K562 (cell line): ENCODE measurements around the gene FBXO33. TPM values are rescaled to one million over a fixed set of nuclear protein-coding genes. Genes with fewer than 3 reads are reported as not detected.

Experiments used
- ATAC-seq: fragments of 200-7000 bp; cut with Tn5 transposase; 3 replicates; pipeline ENCODE4 v1.9.1; 2020; ENCODE audit warnings: moderate library complexity
- BruUV-seq: library from RNA; stranded (reverse); fragments of 400-500 nt; replicated peaks from 2 replicates; lab custom pipeline; 2021; lab: Mats Ljungman, UMichigan
- CTCF ChIA-PET: fragments of 300-600 bp; formaldehyde crosslinking; extraction: SDS; loops from one replicate; lab custom pipeline; 2021; ENCODE audit warnings: low intra/inter-chr PET ratio; lab: Yijun Ruan, JAX
- POLR2A ChIA-PET: fragments of 300-600, 350-650 bp; sonication (Branson Sonifier 250); formaldehyde crosslinking; extraction: SDS; loops from one replicate; lab custom pipeline; 2021; ENCODE audit warnings: antibody characterized with exemption, inconsistent platforms; lab: Yijun Ruan, JAX
- DNase-seq, 4 experiments: peaks; one replicate each; pipeline versions ENCODE4 v3.0.0 to v3.0.0-alpha.2; 2011 to 2018; ENCODE audit warnings: low spot score in 3 of 4, mixed read lengths in 3 of 4; ENCODE audit errors: extremely low read depth in 1 of 4
- FAIRE-seq: peaks from 2 replicates; lab custom pipeline; 2011; peaks lifted over from hg19 to GRCh38; lab: Jason Lieb, UNC
- H2AFZ ChIP-seq: 2 replicates; pipeline ENCODE4 v1.6.0; 2011; ENCODE audit warnings: low read depth, low read length, control low read depth, inconsistent platforms
- H3K27ac ChIP-seq: fragments of 200-600 bp; 3 replicates; pipeline ENCODE4 v1.8.0; 2011; ENCODE audit warnings: low read depth, mild to moderate bottlenecking, control low read depth, inconsistent platforms, low read length, moderate library complexity, mixed read lengths; ENCODE audit errors: extremely low read depth
- H3K27me3 ChIP-seq, 2 experiments: fragments of 300-600 bp in 1 of 2; 2 replicates in 1 of 2; 3 replicates in 1 of 2; pipeline versions ENCODE4 v1.6.0 to v1.8.0; 2011; ENCODE audit warnings: inconsistent platforms in 2 of 2, low read length in 2 of 2, mild to moderate bottlenecking in 1 of 2, mixed read lengths in 1 of 2, moderate library complexity in 1 of 2; ENCODE audit not compliant: control insufficient read depth in 2 of 2, insufficient read depth in 2 of 2
- H3K36me3 ChIP-seq: fragments of 300-600 bp; 3 replicates; pipeline ENCODE4 v1.8.0; 2011; ENCODE audit warnings: mild to moderate bottlenecking, low read length, inconsistent platforms; ENCODE audit not compliant: control insufficient read depth, insufficient read depth
- H3K4me1 ChIP-seq, 2 experiments: fragments of 200-600 bp in 1 of 2; replicated peaks in 1 of 2; 2 replicates in 1 of 2; 3 replicates in 1 of 2; pipeline versions ENCODE4 v1.5.1 to v1.8.0; 2011; ENCODE audit warnings: inconsistent platforms in 2 of 2, low read length in 2 of 2, mild to moderate bottlenecking in 1 of 2, mixed read lengths in 1 of 2, moderate library complexity in 1 of 2; ENCODE audit not compliant: control insufficient read depth in 2 of 2, insufficient read depth in 2 of 2
- H3K4me2 ChIP-seq: 2 replicates; pipeline ENCODE4 v1.6.1; 2011; ENCODE audit warnings: low read length, control low read depth, inconsistent platforms, mixed read lengths; ENCODE audit not compliant: insufficient read depth
- H3K4me3 ChIP-seq: fragments of 200-600 bp; sonication (generic), shearing (Covaris generic); 2 replicates; pipeline ENCODE4 v1.5.1; 2016; ENCODE audit warnings: control low read depth, inconsistent platforms
- H3K79me2 ChIP-seq: fragments of 200-600 bp; 3 replicates; pipeline ENCODE4 v1.8.0; 2011; ENCODE audit warnings: low read length, inconsistent platforms; ENCODE audit not compliant: control insufficient read depth, insufficient read depth
- H3K9ac ChIP-seq, 2 experiments: 2 replicates each; pipeline versions ENCODE4 v1.6.0 to v1.6.1; 2011; ENCODE audit warnings: low read depth in 2 of 2, low read length in 2 of 2, control low read depth in 1 of 2, inconsistent platforms in 1 of 2, mild to moderate bottlenecking in 1 of 2, mixed read lengths in 1 of 2; ENCODE audit not compliant: insufficient read depth in 1 of 2
- H3K9me1 ChIP-seq: one replicate; pipeline ENCODE4 v1.6.0; 2011; ENCODE audit warnings: inconsistent platforms, mild to moderate bottlenecking, low read length, moderate library complexity; ENCODE audit not compliant: control insufficient read depth, insufficient read depth
- H3K9me3 ChIP-seq: replicated peaks from 2 replicates; pipeline ENCODE4 v1.5.1; 2011; ENCODE audit warnings: low read depth, low read length, inconsistent platforms; ENCODE audit not compliant: control insufficient read depth, insufficient read depth
- H4K20me1 ChIP-seq: replicated peaks from 2 replicates; pipeline ENCODE4 v1.6.1; 2011; ENCODE audit warnings: low read length, inconsistent platforms, mixed read lengths; ENCODE audit not compliant: control insufficient read depth, insufficient read depth
- LCOR ChIP-seq: sonication (generic); formaldehyde crosslinking; IDR thresholded peaks from 2 replicates; pipeline ENCODE4 v1.8.0; 2022; ENCODE audit warnings: mild to moderate bottlenecking, missing genetic modification reagents
- POLR3A ChIP-seq: IDR thresholded peaks from 2 replicates; pipeline ENCODE4 v1.6.1; 2011; ENCODE audit warnings: borderline replicate concordance, mild to moderate bottlenecking, moderate library complexity; ENCODE audit not compliant: insufficient read length, insufficient read depth; ENCODE audit errors: extremely low read depth
- RFX7 ChIP-seq: fragments of 250-450 bp; sonication (Bioruptor Pico); IDR thresholded peaks from 2 replicates; pipeline ENCODE4 v1.5.1; 2021; ENCODE audit warnings: mild to moderate bottlenecking
- SRF ChIP-seq, 2 experiments: fragments of 250-450, 450-650 bp in 1 of 2; sonication (Bioruptor Pico) in 1 of 2; sonication (generic) in 1 of 2; formaldehyde crosslinking; IDR thresholded peaks; 2 replicates each; pipeline versions ENCODE4 v1.5.0 to v1.5.1; 2020 to 2022; ENCODE audit warnings: mild to moderate bottlenecking in 1 of 2, missing genetic modification reagents in 1 of 2
- ZNF274 ChIP-seq: IDR thresholded peaks from 2 replicates; pipeline ENCODE4 v1.6.1; 2011; ENCODE audit warnings: low read depth, mild to moderate bottlenecking, low read length, moderate library complexity, borderline replicate concordance
- ZNF431 ChIP-seq: sonication (generic); formaldehyde crosslinking; IDR thresholded peaks from 2 replicates; pipeline ENCODE4 v1.8.0; 2022; ENCODE audit warnings: mild to moderate bottlenecking, missing genetic modification reagents
- WGBS: fragments of 100-300 bp; shearing (Covaris generic); methylation state at CpG from one replicate; pipeline ENCODE4 v1.1.6; 2016; ENCODE audit warnings: low coverage, mixed read lengths; ENCODE audit not compliant: insufficient coverage; ENCODE audit errors: missing lambda C conversion rate; 5-methylcytosine and 5-hydroxymethylcytosine counted together
- in situ Hi-C: fragments of 300-500 bp; cut with MboI; formaldehyde crosslinking; loops from 4 replicates; pipeline ENCODE4 v1.15.0; 2018; ENCODE audit warnings: inconsistent platforms, mixed read lengths
- intact Hi-C: fragments of 100-400 bp; cut with micrococcal nuclease; formaldehyde crosslinking; loops from 2 replicates; pipeline ENCODE4 v1.14.2; 2022
- polyA plus RNA-seq, 8 experiments: library from polyadenylated mRNA; depleted of rRNA in 4 of 8; stranded (reverse) in 5 of 8; unstranded in 3 of 8; fragments of >200 nt; fragmentation: Nextera tagmentation in 2 of 8; fragmentation: Illumina TruSeq in 1 of 8; extraction: Ambion mirVana in 2 of 8; extraction: Trizol in 1 of 8; gene quantifications; 2 replicates each; pipeline versions ENCODE4 v1.2.1 to v1.2.3, GENCODE V29; 2011 to 2014; ENCODE audit warnings: inconsistent platforms in 1 of 8, missing spikeins in 1 of 8
- total RNA-seq, 7 experiments: library from RNA; depleted of rRNA in 6 of 7; stranded (reverse); fragments of >200 nt in 6 of 7; fragmentation: Illumina TruSeq in 2 of 7; extraction: Trizol in 2 of 7; gene quantifications; 2 replicates each; pipeline versions ENCODE4 v1.2.1 to v1.2.3, GENCODE V29; 2011 to 2021; ENCODE audit warnings: low replicate concordance in 1 of 7
- TF ChIP-seq, protein P1 (sequence below): fragments of 450-650 bp; IDR thresholded peaks from 2 replicates; pipeline ENCODE4 v1.6.1; 2016; ENCODE audit warnings: low read depth, mild to moderate bottlenecking, moderate library complexity
- TF ChIP-seq, protein P2 (sequence below): IDR thresholded peaks from 3 replicates; pipeline ENCODE4 v1.6.1; 2011; ENCODE audit warnings: borderline replicate concordance, mild to moderate bottlenecking, moderate library complexity; ENCODE audit not compliant: insufficient read length; ENCODE audit errors: extremely low read depth

Gene FBXO33
- total and polyA plus RNA-seq, 9 of the 15 experiments (the other 6 are each of a cell fraction or from before 2014, with no cell fraction given): 1.6 to 7.5 (median 5.0) TPM

DNA sequence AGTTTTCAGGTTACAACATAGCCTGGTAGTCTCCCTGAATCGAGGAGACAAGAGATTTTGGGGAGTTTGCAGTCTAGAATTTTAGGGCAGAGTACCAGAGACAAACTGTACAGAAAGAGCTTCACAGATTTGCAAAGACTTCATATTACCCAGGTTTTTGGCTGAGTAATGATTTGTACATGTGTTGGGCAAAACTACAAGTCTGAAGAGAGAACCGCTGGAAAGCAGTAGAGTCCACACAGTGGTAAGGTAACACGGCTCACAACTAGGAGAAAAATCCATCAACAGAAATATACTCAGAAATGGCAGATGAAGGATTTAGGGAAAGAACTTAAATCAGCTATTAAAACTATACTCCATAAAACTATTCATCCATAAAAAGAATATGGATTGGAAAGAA is 25.7 kb downstream of the FBXO33 start:
- H3K27ac ChIP-seq: no peak overlapping the region
- H3K79me2 ChIP-seq: no peaks in the 10 kb centered on the region

More for the DNA sequence above, 25.7 kb downstream of the FBXO33 start:
- FAIRE-seq (no peak), DNase-seq (no peak), ATAC-seq (no peak)
- Histone ChIP-seq H2AFZ (no peak overlapping the region), H3K9ac (no peak overlapping the region), H3K4me1 (no peaks in the 10 kb centered on the region), H3K9me3 (no peaks in the 10 kb centered on the region), H3K36me3 (no peaks in the 10 kb centered on the region), H4K20me1 (no peaks in the 10 kb centered on the region), H3K4me2 (no peak overlapping the region), H3K9me1 (no peaks in the 10 kb centered on the region), H3K27me3 (no peaks in the 10 kb centered on the region), H3K4me3 (no peak overlapping the region)
- WGBS: 11% methylated on average over 3 of the region's 3 CpGs
- in situ Hi-C loops (no loop called here), intact Hi-C loops (no loop called here)
- no TSS peak for BruUV-seq
- ChIA-PET POLR2A (no interaction called here), CTCF (interaction anchor here (0.7 kb wide), 1 partner anchor 26 kb away, joined by 4 read pairs; no protein-coding TSS in a partner anchor)
- TF ChIP-seq, protein P1, sequence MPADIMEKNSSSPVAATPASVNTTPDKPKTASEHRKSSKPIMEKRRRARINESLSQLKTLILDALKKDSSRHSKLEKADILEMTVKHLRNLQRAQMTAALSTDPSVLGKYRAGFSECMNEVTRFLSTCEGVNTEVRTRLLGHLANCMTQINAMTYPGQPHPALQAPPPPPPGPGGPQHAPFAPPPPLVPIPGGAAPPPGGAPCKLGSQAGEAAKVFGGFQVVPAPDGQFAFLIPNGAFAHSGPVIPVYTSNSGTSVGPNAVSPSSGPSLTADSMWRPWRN: no peak
- TF ChIP-seq ZNF274 (no peak), POLR3A (no peak), RFX7 (no peak), SRF (CRISPR knock-in tag; IDR thresholded peaks at IDR 0.05) (no peak), ZNF431 (CRISPR knock-in tag) (no peak), LCOR (CRISPR knock-in tag) (no peak)
- TF ChIP-seq, protein P2, sequence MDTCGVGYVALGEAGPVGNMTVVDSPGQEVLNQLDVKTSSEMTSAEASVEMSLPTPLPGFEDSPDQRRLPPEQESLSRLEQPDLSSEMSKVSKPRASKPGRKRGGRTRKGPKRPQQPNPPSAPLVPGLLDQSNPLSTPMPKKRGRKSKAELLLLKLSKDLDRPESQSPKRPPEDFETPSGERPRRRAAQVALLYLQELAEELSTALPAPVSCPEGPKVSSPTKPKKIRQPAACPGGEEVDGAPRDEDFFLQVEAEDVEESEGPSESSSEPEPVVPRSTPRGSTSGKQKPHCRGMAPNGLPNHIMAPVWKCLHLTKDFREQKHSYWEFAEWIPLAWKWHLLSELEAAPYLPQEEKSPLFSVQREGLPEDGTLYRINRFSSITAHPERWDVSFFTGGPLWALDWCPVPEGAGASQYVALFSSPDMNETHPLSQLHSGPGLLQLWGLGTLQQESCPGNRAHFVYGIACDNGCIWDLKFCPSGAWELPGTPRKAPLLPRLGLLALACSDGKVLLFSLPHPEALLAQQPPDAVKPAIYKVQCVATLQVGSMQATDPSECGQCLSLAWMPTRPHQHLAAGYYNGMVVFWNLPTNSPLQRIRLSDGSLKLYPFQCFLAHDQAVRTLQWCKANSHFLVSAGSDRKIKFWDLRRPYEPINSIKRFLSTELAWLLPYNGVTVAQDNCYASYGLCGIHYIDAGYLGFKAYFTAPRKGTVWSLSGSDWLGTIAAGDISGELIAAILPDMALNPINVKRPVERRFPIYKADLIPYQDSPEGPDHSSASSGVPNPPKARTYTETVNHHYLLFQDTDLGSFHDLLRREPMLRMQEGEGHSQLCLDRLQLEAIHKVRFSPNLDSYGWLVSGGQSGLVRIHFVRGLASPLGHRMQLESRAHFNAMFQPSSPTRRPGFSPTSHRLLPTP: no peak
